ENCODE results near the gene CCSER1. TPM values are rescaled to one million over a fixed set of nuclear protein-coding genes. Genes with fewer than 3 reads are reported as not detected.
"Not testable (repeated sequence)": the region's sequence is repeated elsewhere in the genome, so short reads cannot be mapped to it uniquely, and the experiment has no call there.

Gene CCSER1
- total and polyA plus RNA-seq, 9 donors: 0.21 to 8.3 (median 3.2) TPM

DNA sequence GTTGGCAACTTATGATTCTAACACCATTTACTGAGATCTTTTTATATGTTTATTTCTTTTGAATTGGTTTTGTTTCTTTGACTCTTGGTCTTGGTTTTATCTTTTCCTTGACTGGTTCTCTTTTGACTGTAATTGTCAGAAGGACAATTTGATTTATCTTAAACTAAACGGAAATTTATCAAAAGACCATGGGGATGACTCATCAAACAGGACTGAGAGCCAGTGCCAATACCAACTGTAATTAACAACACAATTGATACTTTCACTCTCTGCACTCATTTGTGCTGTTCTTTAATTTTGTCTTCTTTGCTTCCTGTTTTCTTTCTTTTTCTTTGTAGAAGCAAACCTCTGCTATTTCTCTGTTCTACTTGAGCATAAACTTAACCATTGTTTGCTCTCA lies 776.8 kb downstream of the CCSER1 start:
- H3K9me3 ChIP-seq: no peaks in the 10 kb centered on the region
- intact Hi-C loops (cut with DNase I): no loop called here
- no peaks in the 10 kb centered on the region for H3K27me3 ChIP-seq
- H3K4me1 ChIP-seq (ENCODE audit: insufficient read depth): no peaks in the 10 kb centered on the region
- 7 to 22% (median 11%) methylated on average over 1 of the region's 1 CpG for WGBS, 3 donors
- H3K36me3 ChIP-seq: no peaks in the 10 kb centered on the region
- TF ChIP-seq, protein P1, sequence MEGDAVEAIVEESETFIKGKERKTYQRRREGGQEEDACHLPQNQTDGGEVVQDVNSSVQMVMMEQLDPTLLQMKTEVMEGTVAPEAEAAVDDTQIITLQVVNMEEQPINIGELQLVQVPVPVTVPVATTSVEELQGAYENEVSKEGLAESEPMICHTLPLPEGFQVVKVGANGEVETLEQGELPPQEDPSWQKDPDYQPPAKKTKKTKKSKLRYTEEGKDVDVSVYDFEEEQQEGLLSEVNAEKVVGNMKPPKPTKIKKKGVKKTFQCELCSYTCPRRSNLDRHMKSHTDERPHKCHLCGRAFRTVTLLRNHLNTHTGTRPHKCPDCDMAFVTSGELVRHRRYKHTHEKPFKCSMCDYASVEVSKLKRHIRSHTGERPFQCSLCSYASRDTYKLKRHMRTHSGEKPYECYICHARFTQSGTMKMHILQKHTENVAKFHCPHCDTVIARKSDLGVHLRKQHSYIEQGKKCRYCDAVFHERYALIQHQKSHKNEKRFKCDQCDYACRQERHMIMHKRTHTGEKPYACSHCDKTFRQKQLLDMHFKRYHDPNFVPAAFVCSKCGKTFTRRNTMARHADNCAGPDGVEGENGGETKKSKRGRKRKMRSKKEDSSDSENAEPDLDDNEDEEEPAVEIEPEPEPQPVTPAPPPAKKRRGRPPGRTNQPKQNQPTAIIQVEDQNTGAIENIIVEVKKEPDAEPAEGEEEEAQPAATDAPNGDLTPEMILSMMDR (IDR thresholded peaks at IDR 0.05): no peak
- TF ChIP-seq POLR2A (IDR thresholded peaks at IDR 0.05) (no peak), EP300 (IDR thresholded peaks at IDR 0.05) (no peak)
- DNase-seq: no peak
- H3K27ac ChIP-seq: no peak overlapping the region
- H3K4me3 ChIP-seq: no peak overlapping the region

DNA sequence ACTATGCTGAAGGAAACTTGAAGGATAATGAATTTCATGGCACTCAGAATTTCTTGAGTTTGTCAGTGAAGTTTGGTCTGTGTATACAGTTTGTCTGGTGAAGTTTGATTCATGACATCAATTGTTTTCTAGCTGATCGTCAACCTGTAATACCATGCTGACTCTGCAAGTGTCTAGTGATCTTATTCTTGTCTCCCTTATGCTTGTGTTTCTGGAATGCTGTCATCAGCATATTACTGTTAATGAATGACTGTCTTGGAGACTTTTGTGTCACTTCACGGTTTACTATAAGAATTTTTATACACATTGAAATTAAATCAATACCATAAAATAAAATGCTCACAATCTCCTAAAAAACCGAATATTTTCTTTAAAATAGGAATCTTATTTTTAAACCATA lies 779.0 kb downstream of the CCSER1 start:
- no peak overlapping the region for H3K27ac ChIP-seq
- DNase-seq: no peak
- intact Hi-C loops (cut with DNase I): no loop called here
- no peaks in the 10 kb centered on the region for H3K36me3 ChIP-seq
- H3K27me3 ChIP-seq: no peaks in the 10 kb centered on the region
- H3K9me3 ChIP-seq: no peaks in the 10 kb centered on the region
- no peak overlapping the region for H3K4me3 ChIP-seq
- TF ChIP-seq POLR2A (IDR thresholded peaks at IDR 0.05) (no peak), EP300 (IDR thresholded peaks at IDR 0.05) (no peak)
- TF ChIP-seq, protein P1 (IDR thresholded peaks at IDR 0.05): no peak
- H3K4me1 ChIP-seq (ENCODE audit: insufficient read depth): no peaks in the 10 kb centered on the region
- 54 to 86% (median 85%) methylated on average over 3 of the region's 3 CpGs for WGBS, 3 donors

DNA sequence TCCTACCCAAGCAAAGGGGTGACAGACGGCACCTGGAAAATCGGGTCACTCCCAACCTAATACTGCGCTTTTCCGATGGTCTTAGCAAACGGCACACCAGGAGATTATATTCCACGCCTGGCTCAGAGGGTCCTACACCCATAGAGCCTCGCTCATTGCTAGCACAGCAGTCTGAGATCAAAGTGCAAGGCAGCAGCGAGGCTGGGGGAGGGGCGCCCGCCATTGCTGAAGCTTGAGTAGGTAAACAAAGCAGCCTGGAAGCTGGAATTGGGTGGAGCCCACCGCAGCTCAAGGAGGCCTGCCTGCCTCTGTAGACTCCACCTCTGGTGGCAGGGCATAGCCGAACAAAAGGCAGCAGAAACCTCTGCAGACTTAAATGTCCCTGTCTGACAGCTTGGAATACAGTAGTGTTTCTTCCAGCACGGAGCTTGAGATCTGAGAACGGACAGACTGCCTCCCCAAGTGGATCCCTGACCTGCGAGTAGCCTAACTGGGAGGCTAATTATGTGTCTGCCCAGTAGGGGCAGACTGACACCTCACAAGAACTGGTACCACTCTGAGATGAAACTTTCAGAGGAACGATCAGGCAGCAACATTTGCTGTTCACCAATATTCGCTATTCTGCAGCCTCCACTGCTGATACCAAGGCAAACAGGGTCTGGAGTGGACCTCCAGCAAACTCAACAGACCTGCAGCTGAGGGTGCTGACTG lies 784.7 kb downstream of the CCSER1 start:
- H3K27ac ChIP-seq; H3K9me3 ChIP-seq; H3K4me3 ChIP-seq; DNase-seq; H3K27me3 ChIP-seq; intact Hi-C loops (cut with DNase I); H3K4me1 ChIP-seq (ENCODE audit: insufficient read depth); H3K36me3 ChIP-seq: not testable (repeated sequence)
- WGBS, 3 donors: 89 to 96% (median 95%) methylated on average over 17 of the region's 17 CpGs

DNA sequence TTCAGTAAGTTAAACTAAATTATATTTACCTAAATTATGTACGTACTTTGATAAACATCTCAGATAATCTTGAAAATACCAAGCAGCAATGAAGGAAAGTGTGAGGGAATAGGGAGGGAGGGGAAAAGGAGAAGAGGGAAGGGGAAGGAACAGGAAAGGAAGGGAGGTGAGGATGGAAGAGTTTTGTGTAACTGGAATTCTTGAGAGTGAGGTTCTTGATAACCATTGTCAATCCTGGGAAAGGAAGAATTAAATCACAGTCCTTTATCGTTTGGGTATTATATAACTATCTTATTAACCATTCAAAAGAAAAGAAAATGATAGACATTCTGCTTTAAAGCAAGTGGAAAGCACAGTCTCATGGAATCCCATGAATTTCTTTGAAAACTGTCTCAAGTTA lies 795.0 kb downstream of the CCSER1 start:
- H3K27ac ChIP-seq: no peak overlapping the region
- H3K27me3 ChIP-seq: no peaks in the 10 kb centered on the region
- TF ChIP-seq POLR2A (IDR thresholded peaks at IDR 0.05): no peak
- no peak for TF ChIP-seq EP300 (IDR thresholded peaks at IDR 0.05)
- TF ChIP-seq, protein P1 (IDR thresholded peaks at IDR 0.05): no peak
- no peaks in the 10 kb centered on the region for H3K36me3 ChIP-seq
- H3K4me1 ChIP-seq (ENCODE audit: insufficient read depth): no peaks in the 10 kb centered on the region
- intact Hi-C loops (cut with DNase I): no loop called here
- WGBS, 3 donors: 56 to 72% (median 64%) methylated on average over 2 of the region's 2 CpGs
- H3K4me3 ChIP-seq: no peak overlapping the region
- H3K9me3 ChIP-seq: no peaks in the 10 kb centered on the region
- DNase-seq: no peak

DNA sequence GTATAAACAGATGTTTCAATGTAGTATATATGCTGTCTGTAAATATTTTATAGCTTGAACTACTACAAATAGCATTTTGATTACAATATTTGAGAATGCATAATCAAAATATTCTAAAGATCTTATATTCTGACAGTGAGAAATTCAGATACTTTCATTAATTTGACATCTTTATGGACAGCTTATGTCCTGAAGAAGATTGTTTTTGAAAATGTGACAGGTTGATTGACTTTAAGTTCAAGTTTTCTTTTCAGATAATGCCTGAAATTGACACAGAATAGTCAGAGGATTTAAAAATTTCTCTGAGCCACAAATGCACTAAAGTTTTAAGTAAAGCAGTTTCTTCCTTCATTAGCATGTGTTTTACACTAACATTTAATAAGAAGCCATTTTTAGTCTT lies 799.8 kb downstream of the CCSER1 start:
- H3K36me3 ChIP-seq: no peaks in the 10 kb centered on the region
- intact Hi-C loops (cut with DNase I): no loop called here
- TF ChIP-seq, protein P1 (IDR thresholded peaks at IDR 0.05): no peak
- no peak for TF ChIP-seq POLR2A (IDR thresholded peaks at IDR 0.05)
- no peak for TF ChIP-seq EP300 (IDR thresholded peaks at IDR 0.05)

More for the DNA sequence above, 799.8 kb downstream of the CCSER1 start:
- Histone ChIP-seq H3K9me3 (no peaks in the 10 kb centered on the region), H3K27ac (no peak overlapping the region), H3K27me3 (no peaks in the 10 kb centered on the region), H3K4me1 (ENCODE audit: insufficient read depth) (no peaks in the 10 kb centered on the region), H3K4me3 (no peak overlapping the region)
- DNase-seq: no peak
